GM19324 (cell line): ENCODE measurements around the gene ANO3.
"Not testable (repeated sequence)": the region's sequence is repeated elsewhere in the genome, so short reads cannot be mapped to it uniquely, and the experiment has no call there.

Source experiments
- ATAC-seq: cut with Tn5 transposase; IDR thresholded peaks from one replicate; pipeline ENCODE4 v1.9.1; 2021; ENCODE audit warnings: mild to moderate bottlenecking, moderate library complexity; ENCODE audit not compliant: unreplicated experiment, low FRiP score

ANO3 gene

GRCh38 chr11:26331911-26332571 lies at the start of gene ANO3:
TSS of gene ANO3 (plus strand) at chr11:26332130. CDS start at chr11:26332276, 146 bp downstream.
- no peak for ATAC-seq

- no peak for ATAC-seq
Observed at GRCh38 chr11:26283852-26284408, 48.0 kb upstream of the ANO3 start.

GRCh38 chr11:26285608-26286007 lies 46.3 kb upstream of the ANO3 start:
- ATAC-seq, result no peak

DNA sequence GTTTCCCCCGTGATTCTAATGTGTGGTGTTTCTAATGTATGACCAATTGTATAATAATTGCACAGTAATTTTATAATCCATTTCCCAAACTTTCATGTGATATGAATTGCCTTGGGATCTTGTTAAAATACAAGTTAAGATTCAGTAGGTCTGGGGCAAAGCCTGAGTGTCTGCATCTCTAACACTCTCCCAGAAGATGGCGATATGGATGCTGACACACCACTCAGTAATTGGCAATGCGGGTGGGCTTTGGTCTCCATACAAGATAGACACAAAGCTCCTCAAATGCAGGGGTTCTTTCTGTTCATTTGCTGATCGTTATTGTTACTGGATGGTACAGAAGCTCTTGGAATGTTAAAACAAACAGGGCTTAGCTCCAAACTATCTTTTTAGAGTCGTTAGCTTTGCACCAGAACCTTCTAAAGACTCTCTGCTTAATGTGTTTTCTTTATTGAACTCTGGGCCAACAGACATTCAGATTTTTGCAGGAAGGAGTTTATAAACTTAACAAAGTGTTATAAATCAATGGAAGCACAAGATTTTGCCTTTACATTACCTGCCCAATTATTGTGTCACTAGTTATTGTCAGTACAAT lies 45.4 kb upstream of the ANO3 start:
- no peak for ATAC-seq

DNA sequence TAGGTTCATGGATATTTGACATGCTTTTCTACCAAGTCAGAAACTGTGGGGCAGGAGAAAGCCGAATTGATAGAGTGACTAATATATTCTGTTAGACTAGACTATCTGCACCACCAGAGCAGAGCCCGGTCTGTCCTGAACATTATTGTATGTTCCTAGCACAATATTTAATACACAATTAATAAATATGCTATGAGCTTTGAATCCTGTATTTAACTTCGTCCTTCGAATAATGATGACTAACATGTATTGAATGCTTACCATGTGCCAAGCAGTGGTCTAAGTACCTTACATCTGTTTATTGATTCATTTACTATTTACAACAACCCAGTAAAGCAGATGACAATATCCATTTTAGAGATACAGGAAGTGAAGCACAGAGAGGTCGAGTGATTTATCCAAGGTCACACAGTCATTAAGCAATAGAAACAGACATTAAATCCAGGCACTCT lies 44.8 kb upstream of the ANO3 start:
- no peak for ATAC-seq

GRCh38 chr11:26297189-26297975 lies 34.5 kb upstream of the ANO3 start:
- no peak for ATAC-seq

DNA sequence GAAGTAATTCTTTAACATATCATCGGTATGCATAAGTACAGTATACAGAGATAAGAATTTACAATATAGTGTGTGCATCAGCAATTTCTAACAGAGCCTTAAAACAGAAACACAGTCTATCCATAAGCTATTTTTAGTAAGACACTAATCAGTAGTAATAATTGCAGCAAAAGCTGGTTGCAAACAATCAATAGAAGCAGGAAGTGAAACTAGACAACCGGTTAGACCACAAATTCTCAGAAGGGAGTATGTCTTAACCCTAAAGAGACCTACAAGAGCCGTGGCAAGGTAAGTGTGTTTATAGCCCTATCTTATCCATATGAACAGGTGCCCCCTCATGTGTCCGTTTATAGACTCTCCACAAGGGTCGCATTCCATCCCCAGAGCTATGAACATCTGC lies 15.6 kb upstream of the ANO3 start:
- ATAC-seq, result not testable (repeated sequence)

GRCh38 chr11:26319906-26320305 lies 12.0 kb upstream of the ANO3 start:
- no peak for ATAC-seq

- no peak for ATAC-seq
Observed at GRCh38 chr11:26321516-26321915, 10.4 kb upstream of the ANO3 start.

- no peak for ATAC-seq
Observed at GRCh38 chr11:26322335-26323067, 9.4 kb upstream of the ANO3 start.

- no peak for ATAC-seq
Observed at GRCh38 chr11:26323837-26324236, 8.1 kb upstream of the ANO3 start.

- ATAC-seq, result no peak
Observed at GRCh38 chr11:26324270-26324669, 7.7 kb upstream of the ANO3 start.

DNA sequence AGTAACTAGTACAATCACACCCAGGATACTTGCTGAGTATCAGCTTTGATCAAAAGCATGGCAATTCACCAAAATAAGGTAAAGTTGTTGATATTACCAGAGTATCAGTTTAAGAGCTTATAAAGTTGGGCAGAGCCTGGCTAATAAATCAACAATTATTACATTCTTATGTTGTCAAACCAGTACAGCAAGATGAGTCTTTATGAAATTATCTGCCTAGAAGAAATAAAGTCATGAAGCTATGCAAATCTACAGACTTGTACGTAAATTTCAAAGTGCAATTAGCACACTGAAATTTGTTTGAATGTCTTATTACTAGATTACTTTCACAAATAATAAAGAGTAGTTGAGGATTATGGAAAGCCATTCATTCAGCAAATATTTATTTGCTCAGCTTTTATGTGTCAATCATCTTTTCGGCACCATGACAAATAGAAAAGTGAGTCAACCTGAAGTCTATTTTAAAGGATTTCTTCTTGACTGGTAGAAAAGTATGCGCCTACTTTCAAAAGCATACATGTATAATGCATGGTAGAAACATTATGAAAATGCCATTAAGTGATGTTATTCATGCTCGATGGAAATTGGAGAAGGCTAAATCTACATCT lies 5.0 kb upstream of the ANO3 start:
- no peak for ATAC-seq

GRCh38 chr11:26329206-26329605 lies 2.7 kb upstream of the ANO3 start:
- no peak for ATAC-seq

- no peak for ATAC-seq
Observed at GRCh38 chr11:26330262-26330661, 1.7 kb upstream of the ANO3 start.

GRCh38 chr11:26332572-26332915 lies 614 bp downstream of the ANO3 start:
- ATAC-seq, result no peak

DNA sequence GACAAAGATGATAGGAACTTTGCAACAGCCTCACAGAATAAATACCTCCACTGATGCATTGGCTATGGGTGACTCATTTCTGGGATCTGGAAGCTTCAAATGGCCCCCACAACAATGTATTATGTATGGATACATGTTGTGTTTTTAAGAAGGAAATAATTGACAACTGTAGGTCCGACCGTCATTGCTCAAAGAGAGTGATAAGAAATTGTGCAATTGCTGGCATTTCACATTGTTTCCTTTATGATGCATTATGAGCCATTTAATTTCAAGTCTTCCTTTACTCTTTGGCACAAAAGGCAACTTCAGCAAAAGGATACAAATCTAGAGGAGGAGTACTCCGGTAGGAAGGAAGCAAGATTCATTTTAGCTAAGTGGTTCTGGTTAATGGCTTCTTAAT lies 2.0 kb downstream of the ANO3 start:
- no peak for ATAC-seq

- no peak for ATAC-seq
Observed at GRCh38 chr11:26335903-26336302, 4.0 kb downstream of the ANO3 start.

DNA sequence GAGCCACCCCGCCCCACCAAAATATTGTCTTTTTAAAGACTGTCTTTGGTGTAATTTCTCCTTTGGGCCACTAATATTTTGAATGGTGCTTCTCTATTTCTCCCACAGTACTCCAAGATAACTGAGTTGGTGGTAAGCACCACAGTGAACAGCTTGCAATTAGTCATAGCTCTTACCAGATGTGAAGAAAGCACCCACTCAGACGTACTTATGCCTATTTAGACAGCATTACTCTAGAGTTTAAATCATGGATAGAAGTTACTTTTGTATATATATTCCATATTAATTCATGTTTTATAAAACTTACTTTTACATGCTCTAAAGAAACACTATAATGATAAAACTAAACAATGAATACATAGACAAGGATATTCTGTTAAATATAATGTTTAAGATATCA lies 12.7 kb downstream of the ANO3 start:
- ATAC-seq, result no peak

- ATAC-seq, result no peak
Observed at GRCh38 chr11:26348776-26349175, 16.8 kb downstream of the ANO3 start.
